Upper lobe of right lung (tissue), 1 donor: ENCODE data around the gene SLC17A3. TPM values are rescaled to one million over a fixed set of nuclear protein-coding genes. Genes with fewer than 3 reads are reported as not detected.

Experiments used
- ATAC-seq: fragments of 200-7000 bp; cut with Tn5 transposase; one replicate; pipeline ENCODE4 v1.9.1; 2020; ENCODE audit warnings: mild to moderate bottlenecking, moderate library complexity
- DNase-seq: peaks from one replicate; pipeline ENCODE4 v3.0.0-alpha.2; 2020
- H3K27ac ChIP-seq: fragments of 200-600 bp; one replicate; pipeline ENCODE4 v1.8.0; 2022
- H3K27me3 ChIP-seq: fragments of 200-600 bp; one replicate; pipeline ENCODE4 v1.8.0; 2022; ENCODE audit warnings: mild to moderate bottlenecking
- H3K36me3 ChIP-seq: fragments of 200-600 bp; one replicate; pipeline ENCODE4 v1.8.0; 2022
- H3K4me1 ChIP-seq: fragments of 200-600 bp; one replicate; pipeline ENCODE4 v1.8.0; 2022
- H3K4me3 ChIP-seq: fragments of 200-600 bp; one replicate; pipeline ENCODE4 v1.8.0; 2022; ENCODE audit warnings: mild to moderate bottlenecking
- H3K9me3 ChIP-seq: fragments of 200-600 bp; one replicate; pipeline ENCODE4 v1.8.0; 2022
- intact Hi-C: fragments of 100-400 bp; cut with DNase I; formaldehyde crosslinking; loops from one replicate; pipeline ENCODE4 v1.11.0; 2022
- long read RNA-seq: library from polyadenylated mRNA; unstranded; transcript quantifications from one replicate; pipeline ENCODE4 v2.0.0, GENCODE V29; 2021
- total RNA-seq: library from RNA; stranded (reverse); fragmentation: NEBNext Ultra II Directional; extraction: Animal tissue kit (Norgen Biotek cat#: 25700); gene quantifications from one replicate; pipeline ENCODE4 v1.2.1, GENCODE V29; 2021
- TF ChIP-seq, protein P1 (sequence below): fragments of 200-600 bp; IDR thresholded peaks from one replicate; pipeline ENCODE4 v1.8.0; 2022; ENCODE audit warnings: antibody characterized with exemption
- donor health status: DM: no; HTN: yes; CAD: no; lungs with severe emphysema.

SLC17A3 gene
- total RNA-seq, result not detected
- long read RNA-seq, result 0 reads

GRCh38 chr6:25874118-25874517 lies at the start of gene SLC17A3:
Gene SLC17A3, minus strand, starts transcription at chr6:25874243. Its CDS starts 5,856 bp downstream, at chr6:25868387.
- no peak for ATAC-seq
- H3K27ac ChIP-seq, result no peak within 1 kb of the TSS

GRCh38 chr6:25922301-25922700 lies 48.3 kb upstream of the SLC17A3 start:
- Histone ChIP-seq H3K9me3 (no peaks in the 10 kb centered on the region), H3K27ac (no peak overlapping the region), H3K27me3 (no peaks in the 10 kb centered on the region), H3K4me1 (no peaks in the 10 kb centered on the region), H3K4me3 (no peak overlapping the region), H3K36me3 (no peaks in the 10 kb centered on the region)
- no peak for DNase-seq
- TF ChIP-seq, protein P1, sequence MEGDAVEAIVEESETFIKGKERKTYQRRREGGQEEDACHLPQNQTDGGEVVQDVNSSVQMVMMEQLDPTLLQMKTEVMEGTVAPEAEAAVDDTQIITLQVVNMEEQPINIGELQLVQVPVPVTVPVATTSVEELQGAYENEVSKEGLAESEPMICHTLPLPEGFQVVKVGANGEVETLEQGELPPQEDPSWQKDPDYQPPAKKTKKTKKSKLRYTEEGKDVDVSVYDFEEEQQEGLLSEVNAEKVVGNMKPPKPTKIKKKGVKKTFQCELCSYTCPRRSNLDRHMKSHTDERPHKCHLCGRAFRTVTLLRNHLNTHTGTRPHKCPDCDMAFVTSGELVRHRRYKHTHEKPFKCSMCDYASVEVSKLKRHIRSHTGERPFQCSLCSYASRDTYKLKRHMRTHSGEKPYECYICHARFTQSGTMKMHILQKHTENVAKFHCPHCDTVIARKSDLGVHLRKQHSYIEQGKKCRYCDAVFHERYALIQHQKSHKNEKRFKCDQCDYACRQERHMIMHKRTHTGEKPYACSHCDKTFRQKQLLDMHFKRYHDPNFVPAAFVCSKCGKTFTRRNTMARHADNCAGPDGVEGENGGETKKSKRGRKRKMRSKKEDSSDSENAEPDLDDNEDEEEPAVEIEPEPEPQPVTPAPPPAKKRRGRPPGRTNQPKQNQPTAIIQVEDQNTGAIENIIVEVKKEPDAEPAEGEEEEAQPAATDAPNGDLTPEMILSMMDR, result no peak
- intact Hi-C loops, result no loop called here
- no peak for ATAC-seq

More at GRCh38 chr6:25874118-25874517, at the start of gene SLC17A3:
- no peaks in the 10 kb centered on the region for H3K9me3 ChIP-seq
- DNase-seq, result no peak
- no peaks in the 10 kb centered on the region for H3K36me3 ChIP-seq
- no peak within 1 kb of the TSS for H3K4me3 ChIP-seq
- intact Hi-C loops, result no loop called here
- no peaks in the 10 kb centered on the region for H3K27me3 ChIP-seq
- TF ChIP-seq, protein P1, result no peak
- H3K4me1 ChIP-seq, result no peaks in the 10 kb centered on the region

GRCh38 chr6:25921525-25922203 lies 47.6 kb upstream of the SLC17A3 start:
- H3K4me3 ChIP-seq, result no peak overlapping the region
- no peaks in the 10 kb centered on the region for H3K9me3 ChIP-seq
- H3K27ac ChIP-seq, result no peak overlapping the region
- no peaks in the 10 kb centered on the region for H3K36me3 ChIP-seq
- DNase-seq (no peak), ATAC-seq (no peak)
- intact Hi-C loops, result no loop called here
- no peaks in the 10 kb centered on the region for H3K4me1 ChIP-seq
- no peaks in the 10 kb centered on the region for H3K27me3 ChIP-seq
- TF ChIP-seq, protein P1, result no peak

DNA sequence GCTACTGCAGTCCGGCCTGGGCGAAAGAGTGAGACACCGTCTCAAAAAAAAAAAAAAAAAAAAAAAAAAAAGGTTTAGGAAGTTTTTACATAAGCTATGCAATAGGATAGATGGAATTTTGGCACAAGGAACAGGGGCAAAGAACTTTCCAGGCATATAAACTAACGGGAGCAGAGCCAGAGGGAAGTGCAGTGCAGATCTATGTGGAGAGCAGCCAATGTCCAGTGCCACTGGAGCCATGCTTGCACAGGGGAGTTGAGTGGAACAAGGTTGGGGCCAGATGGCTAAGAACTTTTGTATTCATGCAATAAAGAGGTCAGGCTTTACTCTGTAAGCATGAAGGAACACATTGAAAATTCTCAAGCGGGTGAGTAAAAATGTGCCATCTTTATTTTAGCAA lies 45.6 kb upstream of the SLC17A3 start:
- DNase-seq (no peak), ATAC-seq (no peak)
- Histone ChIP-seq H3K27ac (no peak overlapping the region), H3K27me3 (no peaks in the 10 kb centered on the region), H3K4me3 (no peak overlapping the region), H3K4me1 (no peaks in the 10 kb centered on the region), H3K36me3 (no peaks in the 10 kb centered on the region), H3K9me3 (no peaks in the 10 kb centered on the region)
- TF ChIP-seq, protein P1, result no peak
- intact Hi-C loops, result no loop called here

GRCh38 chr6:25918083-25918683 lies 44.1 kb upstream of the SLC17A3 start:
- DNase-seq (no peak), ATAC-seq (no peak)
- no peaks in the 10 kb centered on the region for H3K36me3 ChIP-seq
- no peaks in the 10 kb centered on the region for H3K27me3 ChIP-seq
- no peak overlapping the region for H3K27ac ChIP-seq
- TF ChIP-seq, protein P1, result no peak
- intact Hi-C loops, result no loop called here
- no peaks in the 10 kb centered on the region for H3K4me1 ChIP-seq
- H3K9me3 ChIP-seq, result no peaks in the 10 kb centered on the region
- no peak overlapping the region for H3K4me3 ChIP-seq
